ENCODE results near the gene USP50.

DNA sequence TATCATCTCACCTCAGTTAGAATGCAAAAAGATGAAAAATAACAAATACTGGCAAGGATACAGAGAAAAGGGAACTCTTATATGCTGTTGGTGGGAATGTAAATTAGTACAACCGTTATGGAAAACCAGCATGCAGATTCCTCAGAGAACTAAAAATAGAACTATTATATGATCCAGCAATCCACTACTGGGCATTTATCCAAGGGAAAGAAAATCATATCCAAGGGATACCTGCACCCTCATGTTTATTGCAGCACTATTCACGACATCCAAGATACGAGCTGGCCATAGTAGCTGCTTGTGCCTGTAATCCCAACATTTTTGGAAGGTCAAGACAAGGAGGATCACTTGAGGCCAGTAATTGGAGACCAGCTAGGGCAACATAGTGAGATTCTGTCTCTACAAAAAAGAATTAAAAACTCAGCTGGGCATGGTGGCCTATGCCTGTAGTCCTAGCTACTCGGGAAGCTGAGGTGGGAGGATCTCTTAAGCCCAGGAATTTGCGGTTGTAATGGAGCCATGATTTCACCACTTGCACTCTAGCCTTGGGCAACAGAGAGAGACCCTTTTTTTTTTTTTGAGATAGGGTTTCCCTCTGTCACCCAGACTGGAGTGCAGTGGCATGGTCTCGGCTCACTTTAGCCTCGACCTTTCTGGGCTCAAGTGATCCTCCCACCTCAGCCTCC lies 26.6 kb downstream of the USP50 start:
- no peak for TF ChIP-seq EZH2 (IDR thresholded peaks at IDR 0.05; ENCODE audit: borderline replicate concordance, low read depth, low read length, poor library complexity, severe bottlenecking)
- TF ChIP-seq, protein P1, sequence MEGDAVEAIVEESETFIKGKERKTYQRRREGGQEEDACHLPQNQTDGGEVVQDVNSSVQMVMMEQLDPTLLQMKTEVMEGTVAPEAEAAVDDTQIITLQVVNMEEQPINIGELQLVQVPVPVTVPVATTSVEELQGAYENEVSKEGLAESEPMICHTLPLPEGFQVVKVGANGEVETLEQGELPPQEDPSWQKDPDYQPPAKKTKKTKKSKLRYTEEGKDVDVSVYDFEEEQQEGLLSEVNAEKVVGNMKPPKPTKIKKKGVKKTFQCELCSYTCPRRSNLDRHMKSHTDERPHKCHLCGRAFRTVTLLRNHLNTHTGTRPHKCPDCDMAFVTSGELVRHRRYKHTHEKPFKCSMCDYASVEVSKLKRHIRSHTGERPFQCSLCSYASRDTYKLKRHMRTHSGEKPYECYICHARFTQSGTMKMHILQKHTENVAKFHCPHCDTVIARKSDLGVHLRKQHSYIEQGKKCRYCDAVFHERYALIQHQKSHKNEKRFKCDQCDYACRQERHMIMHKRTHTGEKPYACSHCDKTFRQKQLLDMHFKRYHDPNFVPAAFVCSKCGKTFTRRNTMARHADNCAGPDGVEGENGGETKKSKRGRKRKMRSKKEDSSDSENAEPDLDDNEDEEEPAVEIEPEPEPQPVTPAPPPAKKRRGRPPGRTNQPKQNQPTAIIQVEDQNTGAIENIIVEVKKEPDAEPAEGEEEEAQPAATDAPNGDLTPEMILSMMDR (conservative IDR thresholded peaks at IDR 0.05; ENCODE audit: low read depth, low read length) = no peak
